Panc1 (cell line): Measurements from ENCODE around the gene DHX57.

Experiments
- CTCF ChIP-seq: fragments of 450-650 bp; IDR thresholded peaks from 2 replicates; pipeline ENCODE4 v1.5.1; 2017; ENCODE audit warnings: mild to moderate bottlenecking
- POLR2AphosphoS5 ChIP-seq: IDR thresholded peaks from 2 replicates; pipeline ENCODE4 v1.6.1; 2012; ENCODE audit warnings: mild to moderate bottlenecking, low read depth, low read length, moderate library complexity
- SIN3A ChIP-seq: IDR thresholded peaks from 2 replicates; pipeline ENCODE4 v1.6.1; 2012; ENCODE audit warnings: low read depth, mild to moderate bottlenecking, low read length, moderate library complexity, borderline replicate concordance; ENCODE audit not compliant: insufficient read depth
- TCF7L2 ChIP-seq: IDR thresholded peaks from 2 replicates; pipeline ENCODE4 v1.6.1; 2011; ENCODE audit warnings: mild to moderate bottlenecking, low read depth, low read length, inconsistent platforms

- TF ChIP-seq CTCF: no peak
- TF ChIP-seq POLR2AphosphoS5: no peak
- no peak for TF ChIP-seq TCF7L2
- no peak for TF ChIP-seq SIN3A
These were observed 52.3 kb downstream of the DHX57 start for GRCh38 chr2:38823386-38823785.
